Neural cell (in vitro differentiated cells): ENCODE data around the gene PIK3R1.

Experiments
- EP300 ChIP-seq: fragments of 450-650 bp; conservative IDR thresholded peaks from 2 replicates; pipeline ENCODE4 v1.6.1; 2014; ENCODE audit warnings: antibody characterized with exemption, mild to moderate bottlenecking, moderate library complexity; ENCODE audit not compliant: poor library complexity, severe bottlenecking
- EZH2 ChIP-seq: fragments of 200-600, 300-800 bp; shearing (Covaris generic), sonication (generic); IDR thresholded peaks from 2 replicates; pipeline ENCODE4 v1.6.1; 2014; ENCODE audit warnings: antibody characterized with exemption, low read length, borderline replicate concordance, mild to moderate bottlenecking; ENCODE audit not compliant: insufficient read depth, poor library complexity, severe bottlenecking
- MXI1 ChIP-seq: fragments of 450-650 bp; conservative IDR thresholded peaks from 2 replicates; pipeline ENCODE4 v1.6.1; 2014; ENCODE audit warnings: antibody characterized with exemption, mild to moderate bottlenecking; ENCODE audit not compliant: poor library complexity, severe bottlenecking
- TAF1 ChIP-seq: IDR thresholded peaks from 2 replicates; pipeline ENCODE4 v1.6.1; 2012; ENCODE audit warnings: low read depth
- TF ChIP-seq, protein P1 (sequence below): fragments of 450-650 bp; IDR thresholded peaks from 2 replicates; pipeline ENCODE4 v1.5.1; 2014; ENCODE audit warnings: antibody characterized with exemption, mild to moderate bottlenecking, moderate library complexity; ENCODE audit not compliant: poor library complexity, severe bottlenecking
- TF ChIP-seq, protein P2 (sequence below): IDR thresholded peaks from 2 replicates; pipeline ENCODE4 v1.6.1; 2012; ENCODE audit warnings: borderline replicate concordance

DNA sequence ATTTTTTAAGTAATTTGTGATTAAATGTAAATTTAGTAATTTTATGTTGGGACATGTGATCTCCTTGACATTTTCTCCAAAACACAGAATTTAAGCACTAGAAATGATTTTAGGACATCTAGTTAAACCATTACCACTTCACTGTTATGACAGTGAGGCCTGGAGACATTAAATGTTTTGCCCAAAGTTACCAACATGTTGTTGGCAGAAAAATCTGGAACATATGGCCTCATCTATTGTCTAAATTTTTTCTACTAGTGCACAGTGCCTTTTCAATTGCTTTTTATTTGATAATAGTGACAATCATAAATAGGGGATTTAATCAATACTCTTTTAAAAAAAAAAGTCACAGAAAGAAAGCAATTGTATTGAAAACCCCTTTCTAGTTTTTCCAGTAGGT lies 45.6 kb downstream of the PIK3R1 start:
- TF ChIP-seq, protein P1, sequence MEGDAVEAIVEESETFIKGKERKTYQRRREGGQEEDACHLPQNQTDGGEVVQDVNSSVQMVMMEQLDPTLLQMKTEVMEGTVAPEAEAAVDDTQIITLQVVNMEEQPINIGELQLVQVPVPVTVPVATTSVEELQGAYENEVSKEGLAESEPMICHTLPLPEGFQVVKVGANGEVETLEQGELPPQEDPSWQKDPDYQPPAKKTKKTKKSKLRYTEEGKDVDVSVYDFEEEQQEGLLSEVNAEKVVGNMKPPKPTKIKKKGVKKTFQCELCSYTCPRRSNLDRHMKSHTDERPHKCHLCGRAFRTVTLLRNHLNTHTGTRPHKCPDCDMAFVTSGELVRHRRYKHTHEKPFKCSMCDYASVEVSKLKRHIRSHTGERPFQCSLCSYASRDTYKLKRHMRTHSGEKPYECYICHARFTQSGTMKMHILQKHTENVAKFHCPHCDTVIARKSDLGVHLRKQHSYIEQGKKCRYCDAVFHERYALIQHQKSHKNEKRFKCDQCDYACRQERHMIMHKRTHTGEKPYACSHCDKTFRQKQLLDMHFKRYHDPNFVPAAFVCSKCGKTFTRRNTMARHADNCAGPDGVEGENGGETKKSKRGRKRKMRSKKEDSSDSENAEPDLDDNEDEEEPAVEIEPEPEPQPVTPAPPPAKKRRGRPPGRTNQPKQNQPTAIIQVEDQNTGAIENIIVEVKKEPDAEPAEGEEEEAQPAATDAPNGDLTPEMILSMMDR: no peak
- TF ChIP-seq TAF1: no peak
- TF ChIP-seq, protein P2, sequence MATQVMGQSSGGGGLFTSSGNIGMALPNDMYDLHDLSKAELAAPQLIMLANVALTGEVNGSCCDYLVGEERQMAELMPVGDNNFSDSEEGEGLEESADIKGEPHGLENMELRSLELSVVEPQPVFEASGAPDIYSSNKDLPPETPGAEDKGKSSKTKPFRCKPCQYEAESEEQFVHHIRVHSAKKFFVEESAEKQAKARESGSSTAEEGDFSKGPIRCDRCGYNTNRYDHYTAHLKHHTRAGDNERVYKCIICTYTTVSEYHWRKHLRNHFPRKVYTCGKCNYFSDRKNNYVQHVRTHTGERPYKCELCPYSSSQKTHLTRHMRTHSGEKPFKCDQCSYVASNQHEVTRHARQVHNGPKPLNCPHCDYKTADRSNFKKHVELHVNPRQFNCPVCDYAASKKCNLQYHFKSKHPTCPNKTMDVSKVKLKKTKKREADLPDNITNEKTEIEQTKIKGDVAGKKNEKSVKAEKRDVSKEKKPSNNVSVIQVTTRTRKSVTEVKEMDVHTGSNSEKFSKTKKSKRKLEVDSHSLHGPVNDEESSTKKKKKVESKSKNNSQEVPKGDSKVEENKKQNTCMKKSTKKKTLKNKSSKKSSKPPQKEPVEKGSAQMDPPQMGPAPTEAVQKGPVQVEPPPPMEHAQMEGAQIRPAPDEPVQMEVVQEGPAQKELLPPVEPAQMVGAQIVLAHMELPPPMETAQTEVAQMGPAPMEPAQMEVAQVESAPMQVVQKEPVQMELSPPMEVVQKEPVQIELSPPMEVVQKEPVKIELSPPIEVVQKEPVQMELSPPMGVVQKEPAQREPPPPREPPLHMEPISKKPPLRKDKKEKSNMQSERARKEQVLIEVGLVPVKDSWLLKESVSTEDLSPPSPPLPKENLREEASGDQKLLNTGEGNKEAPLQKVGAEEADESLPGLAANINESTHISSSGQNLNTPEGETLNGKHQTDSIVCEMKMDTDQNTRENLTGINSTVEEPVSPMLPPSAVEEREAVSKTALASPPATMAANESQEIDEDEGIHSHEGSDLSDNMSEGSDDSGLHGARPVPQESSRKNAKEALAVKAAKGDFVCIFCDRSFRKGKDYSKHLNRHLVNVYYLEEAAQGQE: no peak
- no peak for TF ChIP-seq EP300
- no peak for TF ChIP-seq MXI1
- no peak for TF ChIP-seq EZH2
